Adrenal gland (tissue), 12 donors: ENCODE results near the gene PPP1R14C. TPM values are rescaled to one million over a fixed set of nuclear protein-coding genes. Genes with fewer than 3 reads are reported as not detected.
"Not testable (repeated sequence)": the region's sequence is repeated elsewhere in the genome, so short reads cannot be mapped to it uniquely, and the experiment has no call there.

Experiments
- DNase-seq, 7 donors: peaks; one replicate each; pipeline ENCODE4 v3.0.0-alpha.2; 2019 to 2020
- H3K27ac ChIP-seq, 5 donors: fragments of 200-600 bp; sonication (generic) in 4 of 5; 1 replicate in 3 of 5; 2 replicates in 2 of 5; pipeline versions ENCODE4 v1.5.1 to v1.8.0; 2016 to 2020; ENCODE audit warnings: mild to moderate bottlenecking in 1 of 5
- H3K27me3 ChIP-seq: fragments of 200-600 bp; 2 replicates; pipeline ENCODE4 v1.8.0; 2021
- H3K36me3 ChIP-seq, 2 donors: fragments of 200-600 bp; replicated peaks in 1 of 2; 1 replicate in 1 of 2; 2 replicates in 1 of 2; pipeline versions ENCODE4 v1.5.1 to v1.8.0; 2018 to 2022
- H3K4me1 ChIP-seq, 2 donors: fragments of 200-600 bp; replicated peaks in 1 of 2; 1 replicate in 1 of 2; 2 replicates in 1 of 2; pipeline versions ENCODE4 v1.5.1 to v1.8.0; 2018 to 2021
- H3K4me3 ChIP-seq, 4 donors: fragments of 200-600 bp; sonication (generic) in 3 of 4; one replicate each; pipeline ENCODE4 v1.5.1; 2016 to 2018
- H3K9me3 ChIP-seq, 3 donors: fragments of 200-600 bp; sonication (generic) in 1 of 3; replicated peaks in 1 of 3; 1 replicate in 2 of 3; 2 replicates in 1 of 3; pipeline versions ENCODE4 v1.5.1 to v1.8.0; 2016 to 2021
- POLR2A ChIP-seq, 2 donors: fragments of 450-650 bp; IDR thresholded peaks; one replicate each; pipeline ENCODE4 v1.6.1; 2017; ENCODE audit warnings: antibody characterized with exemption in 2 of 2, mild to moderate bottlenecking in 2 of 2, moderate library complexity in 1 of 2
- WGBS, 4 donors: extraction: QIAGEN DNeasy Blood & Tissue Kit in 2 of 4; methylation state at CpG; one replicate each; pipeline versions ENCODE4 v1.1.5 to v1.1.7; 2013 to 2017; 5-methylcytosine and 5-hydroxymethylcytosine counted together
- intact Hi-C, 2 donors: fragments of 100-400 bp; cut with DNase I; formaldehyde crosslinking; loops; one replicate each; pipeline versions ENCODE4 v1.14.1 to v1.15.0; 2022 to 2023
- polyA plus RNA-seq, 3 donors: library from polyadenylated mRNA; stranded (reverse); fragments of 200-250 nt in 2 of 3; fragments of 350-450 nt in 1 of 3; fragmentation: Illumina TruSeq in 1 of 3; extraction: RNeasy Lipid Tissue Mini Kit (QIAGEN cat#74804) in 1 of 3; gene quantifications; one replicate each; pipeline ENCODE4 v1.2.3, GENCODE V29; 2013 to 2014
- total RNA-seq, 9 donors: library from RNA; depleted of rRNA in 4 of 9; stranded (reverse); fragments of >200 nt in 4 of 9; fragments of 120-200 nt in 1 of 9; fragmentation: NEBNext Ultra II Directional in 1 of 9; extraction: Animal tissue kit (Norgen Biotek cat#: 25700) in 1 of 9; gene quantifications; one replicate each; pipeline versions ENCODE4 v1.1.0 to v1.2.4, GENCODE V29; 2013 to 2023
- TF ChIP-seq, protein P1 (sequence below), 6 experiments: fragments of 450-650 bp in 4 of 6; fragments of 200-600 bp in 2 of 6; sonication (generic) in 1 of 6; IDR thresholded peaks; 1 replicate in 5 of 6; 2 replicates in 1 of 6; pipeline versions ENCODE4 v1.5.1 to v1.8.0; 2016 to 2021; ENCODE audit warnings: antibody characterized with exemption in 6 of 6, mild to moderate bottlenecking in 2 of 6, moderate library complexity in 1 of 6
- donor health status: healthy with polysubstance abuse.
- donor health status: Bipolar disorder and iron deficiency.
- donor health status: DM: yes; HTN: yes; CAD: no.
- donor health status: DM: no; HTN: no; CAD: no.
- donor health status: DM: no; HTN: no; CAD: no.
- donor health status: DM: yes; HTN: yes; CAD: no.

PPP1R14C gene
- total and polyA plus RNA-seq, 12 donors, result 0.11 to 0.46 (median 0.17) TPM; not detected in 5

DNA sequence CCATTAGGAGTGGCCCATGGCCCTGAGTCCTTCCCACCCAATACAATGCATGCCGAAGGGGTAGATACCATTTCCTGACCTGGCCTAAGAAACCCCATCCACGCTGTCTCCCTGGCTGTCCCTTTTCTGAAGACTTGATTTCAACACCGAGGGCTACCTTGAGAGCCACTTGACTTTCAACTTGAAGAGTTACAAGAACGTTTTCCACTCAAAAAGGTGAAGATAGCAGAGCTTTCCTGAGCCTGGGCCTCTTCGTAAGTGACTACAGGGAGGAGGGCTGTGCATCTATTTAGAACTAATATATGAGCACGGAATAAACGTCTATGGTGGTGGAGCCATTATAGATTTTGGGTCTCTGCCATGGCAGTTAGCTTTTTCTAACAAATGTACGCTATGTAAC, 14.4 kb upstream of the PPP1R14C start:
- H3K4me1 ChIP-seq, result no peaks in the 10 kb centered on the region
- H3K36me3 ChIP-seq, result no peaks in the 10 kb centered on the region
- no peak overlapping the region for H3K27ac ChIP-seq
- DNase-seq, result no peak
- H3K9me3 ChIP-seq, result no peaks in the 10 kb centered on the region
- no peak overlapping the region for H3K4me3 ChIP-seq
- no peaks in the 10 kb centered on the region for H3K27me3 ChIP-seq
- intact Hi-C loops, result no loop called here
- WGBS, 4 donors, result 75 to 83% (median 82%) methylated on average over 8 of the region's 8 CpGs
- TF ChIP-seq, protein P1, sequence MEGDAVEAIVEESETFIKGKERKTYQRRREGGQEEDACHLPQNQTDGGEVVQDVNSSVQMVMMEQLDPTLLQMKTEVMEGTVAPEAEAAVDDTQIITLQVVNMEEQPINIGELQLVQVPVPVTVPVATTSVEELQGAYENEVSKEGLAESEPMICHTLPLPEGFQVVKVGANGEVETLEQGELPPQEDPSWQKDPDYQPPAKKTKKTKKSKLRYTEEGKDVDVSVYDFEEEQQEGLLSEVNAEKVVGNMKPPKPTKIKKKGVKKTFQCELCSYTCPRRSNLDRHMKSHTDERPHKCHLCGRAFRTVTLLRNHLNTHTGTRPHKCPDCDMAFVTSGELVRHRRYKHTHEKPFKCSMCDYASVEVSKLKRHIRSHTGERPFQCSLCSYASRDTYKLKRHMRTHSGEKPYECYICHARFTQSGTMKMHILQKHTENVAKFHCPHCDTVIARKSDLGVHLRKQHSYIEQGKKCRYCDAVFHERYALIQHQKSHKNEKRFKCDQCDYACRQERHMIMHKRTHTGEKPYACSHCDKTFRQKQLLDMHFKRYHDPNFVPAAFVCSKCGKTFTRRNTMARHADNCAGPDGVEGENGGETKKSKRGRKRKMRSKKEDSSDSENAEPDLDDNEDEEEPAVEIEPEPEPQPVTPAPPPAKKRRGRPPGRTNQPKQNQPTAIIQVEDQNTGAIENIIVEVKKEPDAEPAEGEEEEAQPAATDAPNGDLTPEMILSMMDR (IDR thresholded peaks at IDR 0.05), result no peak
- TF ChIP-seq POLR2A (IDR thresholded peaks at IDR 0.05), result no peak

DNA sequence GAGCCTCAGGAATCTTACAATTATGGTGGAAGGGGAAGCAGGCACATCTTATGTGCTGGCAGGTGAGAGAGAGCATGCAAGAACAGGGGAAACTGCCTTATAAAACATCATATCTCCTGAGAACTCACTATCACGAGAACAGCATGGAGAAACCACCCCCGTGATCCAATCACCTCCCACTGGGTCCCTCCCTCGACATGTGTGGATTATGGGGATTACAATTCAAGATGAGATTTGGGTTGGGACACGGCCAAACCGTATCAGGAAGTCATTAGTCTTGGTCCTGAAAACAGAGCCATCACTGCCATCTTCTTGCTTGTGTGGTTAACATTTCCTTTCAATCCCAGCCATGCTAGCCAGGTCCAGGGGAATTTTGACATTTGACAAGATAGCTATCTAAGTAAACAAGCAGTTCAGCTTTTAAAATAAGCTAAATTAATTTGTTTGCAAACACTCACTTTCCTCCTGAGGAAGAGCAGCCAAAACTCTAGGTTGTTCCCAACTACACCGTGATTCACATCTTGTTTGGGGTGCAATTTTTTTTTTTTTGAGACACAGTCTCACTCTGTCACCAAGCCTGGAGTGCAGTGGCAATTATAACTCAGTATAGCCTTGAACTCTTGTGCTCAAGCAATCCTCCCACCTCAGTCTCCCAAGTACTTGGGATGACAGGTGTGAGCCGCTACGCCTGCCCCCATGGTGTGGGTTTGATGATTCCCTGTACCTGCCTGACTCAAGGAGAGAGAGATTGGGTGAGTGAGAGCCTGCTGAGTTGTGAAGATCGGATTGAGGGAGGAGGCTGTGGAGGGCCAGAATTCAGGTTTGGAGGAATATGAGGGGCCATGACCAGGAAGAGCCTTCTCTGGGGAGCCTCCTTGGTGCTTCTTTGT, 13.0 kb upstream of the PPP1R14C start:
- intact Hi-C loops, result no loop called here
- Histone ChIP-seq H3K27ac (no peak overlapping the region), H3K4me1 (no peaks in the 10 kb centered on the region), H3K9me3 (no peaks in the 10 kb centered on the region), H3K4me3 (no peak overlapping the region), H3K27me3 (no peaks in the 10 kb centered on the region), H3K36me3 (no peaks in the 10 kb centered on the region)
- TF ChIP-seq, protein P1 (IDR thresholded peaks at IDR 0.05), result no peak
- no peak for TF ChIP-seq POLR2A (IDR thresholded peaks at IDR 0.05)
- DNase-seq, result no peak
- WGBS, 4 donors, result 66 to 82% (median 69%) methylated on average over 9 of the region's 9 CpGs

DNA sequence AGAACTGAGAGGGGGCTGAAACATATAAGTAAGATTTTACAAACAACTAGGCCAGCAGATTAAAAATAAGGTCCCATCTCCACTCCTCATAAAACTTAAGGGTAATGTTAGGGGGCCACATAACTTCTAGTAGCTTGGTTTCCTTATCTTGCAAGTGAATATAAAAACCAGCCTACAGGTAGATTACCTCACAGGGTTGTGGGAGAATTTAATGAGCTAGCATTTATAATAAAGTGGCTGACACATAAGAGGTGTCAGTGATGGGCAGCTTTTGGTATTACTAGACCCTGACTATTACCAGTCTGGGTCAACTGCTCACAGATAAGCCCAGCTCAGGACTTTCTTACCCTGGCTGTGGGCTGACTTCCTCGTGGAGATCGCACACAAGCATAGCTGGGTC, 9.2 kb upstream of the PPP1R14C start:
- DNase-seq, result no peak
- H3K4me1 ChIP-seq, result no peaks in the 10 kb centered on the region
- WGBS, 4 donors, result 83 to 100% (median 85%) methylated on average over 2 of the region's 2 CpGs
- no peaks in the 10 kb centered on the region for H3K36me3 ChIP-seq
- no peaks in the 10 kb centered on the region for H3K9me3 ChIP-seq
- H3K27me3 ChIP-seq, result no peaks in the 10 kb centered on the region
- intact Hi-C loops, result no loop called here
- H3K4me3 ChIP-seq, result no peak overlapping the region
- TF ChIP-seq POLR2A (IDR thresholded peaks at IDR 0.05), result no peak
- TF ChIP-seq, protein P1 (IDR thresholded peaks at IDR 0.05), result no peak
- H3K27ac ChIP-seq, result no peak overlapping the region

DNA sequence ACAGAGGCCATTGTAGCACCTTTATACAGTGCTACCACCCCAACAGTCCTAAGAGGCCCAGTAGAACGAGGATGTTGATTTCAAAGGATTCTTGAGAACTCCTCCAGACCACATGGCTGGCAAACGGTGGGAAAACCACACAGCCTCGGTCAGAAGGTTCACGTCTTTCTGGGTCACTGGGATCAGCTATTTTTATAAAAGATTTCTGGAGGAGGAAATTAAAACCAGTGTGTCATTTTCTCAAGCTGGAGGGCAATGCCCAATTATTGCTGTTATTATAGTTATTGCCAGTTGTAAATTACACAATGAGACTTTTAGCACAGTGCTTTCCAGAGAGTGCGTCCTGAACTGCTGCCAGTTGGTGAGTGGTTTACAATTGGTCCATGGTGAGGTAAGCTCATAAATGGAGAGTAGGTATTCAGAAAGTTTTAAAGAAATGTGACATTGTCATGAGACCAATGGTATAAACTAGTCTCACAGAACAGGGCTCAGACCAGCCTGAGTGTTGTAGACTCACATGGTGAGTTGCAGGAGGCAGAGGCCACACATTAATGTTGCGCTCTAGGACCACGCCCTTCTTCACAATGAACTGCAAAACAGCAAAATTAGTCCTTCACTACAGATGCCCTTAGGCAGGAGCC, 8.4 kb upstream of the PPP1R14C start:
- intact Hi-C loops, result no loop called here
- DNase-seq, result no peak
- 70 to 85% (median 83%) methylated on average over 7 of the region's 7 CpGs for WGBS, 4 donors
- H3K4me1 ChIP-seq, result no peaks in the 10 kb centered on the region
- no peak overlapping the region for H3K4me3 ChIP-seq
- H3K27ac ChIP-seq, result no peak overlapping the region
- H3K36me3 ChIP-seq, result no peaks in the 10 kb centered on the region
- H3K9me3 ChIP-seq, result no peaks in the 10 kb centered on the region
- no peaks in the 10 kb centered on the region for H3K27me3 ChIP-seq
- TF ChIP-seq POLR2A (IDR thresholded peaks at IDR 0.05), result no peak
- TF ChIP-seq, protein P1 (IDR thresholded peaks at IDR 0.05), result no peak

DNA sequence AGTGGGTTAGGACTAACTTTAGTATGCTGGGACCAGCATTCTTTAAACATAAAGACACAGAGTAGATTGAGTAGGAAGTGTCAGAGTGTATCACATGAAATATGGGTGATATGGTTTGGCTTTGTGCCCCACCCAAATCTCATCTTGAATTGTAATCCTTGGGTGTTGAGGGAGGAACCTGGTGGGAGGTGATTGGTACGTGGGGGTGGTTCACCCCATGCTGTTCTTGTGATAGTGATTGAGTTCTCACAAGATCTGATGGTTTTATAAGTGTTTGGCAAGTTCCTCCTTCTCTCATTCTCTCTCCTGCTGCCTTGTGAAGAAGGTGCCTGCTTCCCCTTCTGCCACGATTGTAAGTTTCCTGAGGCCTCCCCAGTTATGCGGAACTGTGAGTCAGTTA, 5.1 kb upstream of the PPP1R14C start:
- H3K4me1 ChIP-seq, H3K36me3 ChIP-seq, H3K9me3 ChIP-seq, H3K27ac ChIP-seq, H3K4me3 ChIP-seq, intact Hi-C loops, DNase-seq: not testable (repeated sequence)
- peaks cover 11% of the 10 kb centered on the region for H3K27me3 ChIP-seq
- WGBS, 4 donors, result 57 to 66% (median 58%) methylated on average over 3 of the region's 3 CpGs
